IMR-90 (cell line): ENCODE results near the gene ACSS3. TPM values are rescaled to one million over a fixed set of nuclear protein-coding genes. Genes with fewer than 3 reads are reported as not detected.

Source experiments
- ATAC-seq: fragments of 200-7000 bp; cut with Tn5 transposase; 2 replicates; pipeline ENCODE4 v1.9.1; 2020; ENCODE audit warnings: low read depth, mild to moderate bottlenecking, moderate library complexity
- BruUV-seq: library from RNA; stranded (reverse); fragments of 400-500 nt; replicated peaks from 2 replicates; lab custom pipeline; 2021; lab: Mats Ljungman, UMichigan
- CTCF ChIA-PET: fragments of 300-600 bp; formaldehyde crosslinking; extraction: SDS; loops from one replicate; lab custom pipeline; 2021; ENCODE audit warnings: antibody characterized with exemption; lab: Yijun Ruan, JAX
- POLR2A ChIA-PET: fragments of 300-600 bp; sonication (Branson Sonifier 250); formaldehyde crosslinking; loops from one replicate; lab custom pipeline; 2022; ENCODE audit warnings: antibody characterized with exemption; ENCODE audit not compliant: unreplicated experiment; lab: Charles Lee
- DNase-seq: peaks from one replicate; pipeline ENCODE4 v3.0.0; 2013
- H2AFZ ChIP-seq: replicated peaks from 2 replicates; pipeline ENCODE3; 2013; ENCODE audit warnings: low read length, mild to moderate bottlenecking; ENCODE audit not compliant: poor library complexity
- H2AK5ac ChIP-seq: 2 replicates; pipeline ENCODE4 v1.6.1; 2013; ENCODE audit warnings: low read depth, low read length, inconsistent platforms
- H2AK9ac ChIP-seq: replicated peaks from 2 replicates; pipeline ENCODE3; 2013; ENCODE audit warnings: mild to moderate bottlenecking, low read depth, low read length, moderate library complexity; ENCODE audit not compliant: poor library complexity
- H2BK120ac ChIP-seq: 2 replicates; pipeline ENCODE4 v1.6.1; 2013; ENCODE audit warnings: low read depth, low read length, inconsistent platforms
- H2BK15ac ChIP-seq: 3 replicates; pipeline ENCODE4 v1.6.1; 2013; ENCODE audit warnings: low read depth, low read length, inconsistent platforms
- H2BK20ac ChIP-seq: 2 replicates; pipeline ENCODE4 v1.6.1; 2013; ENCODE audit warnings: low read depth, mild to moderate bottlenecking, inconsistent platforms, low read length, moderate library complexity
- H2BK5ac ChIP-seq: 2 replicates; pipeline ENCODE4 v1.6.1; 2013; ENCODE audit warnings: mild to moderate bottlenecking, low read depth, low read length, inconsistent platforms; ENCODE audit not compliant: poor library complexity, severe bottlenecking
- H3K14ac ChIP-seq: replicated peaks from 2 replicates; pipeline ENCODE4 v1.6.1; 2013; ENCODE audit warnings: low read depth, low read length, inconsistent platforms
- H3K18ac ChIP-seq: 2 replicates; pipeline ENCODE4 v1.6.1; 2013; ENCODE audit warnings: low read depth, low read length, control low read depth
- H3K23ac ChIP-seq: 2 replicates; pipeline ENCODE4 v1.6.1; 2013; ENCODE audit warnings: low read depth, low read length, inconsistent platforms
- H3K27ac ChIP-seq: 2 replicates; pipeline ENCODE4 v1.5.1; 2013; ENCODE audit warnings: mild to moderate bottlenecking, control low read depth, low read length; ENCODE audit not compliant: insufficient read depth
- H3K27me3 ChIP-seq: 2 replicates; pipeline ENCODE4 v1.6.1; 2013; ENCODE audit warnings: low read length; ENCODE audit not compliant: control insufficient read depth, insufficient read depth
- H3K36me3 ChIP-seq: 2 replicates; pipeline ENCODE4 v1.6.1; 2013; ENCODE audit warnings: low read length, mixed read lengths; ENCODE audit not compliant: control insufficient read depth, insufficient read depth
- H3K4ac ChIP-seq: 2 replicates; pipeline ENCODE4 v1.6.1; 2013; ENCODE audit warnings: low read depth, low read length, inconsistent platforms
- H3K4me1 ChIP-seq: 2 replicates; pipeline ENCODE4 v1.6.1; 2013; ENCODE audit warnings: low read length, mixed read lengths; ENCODE audit not compliant: control insufficient read depth, insufficient read depth
- H3K4me2 ChIP-seq: 2 replicates; pipeline ENCODE4 v1.6.1; 2013; ENCODE audit warnings: low read depth, mild to moderate bottlenecking, control low read depth, low read length, moderate library complexity
- H3K4me3 ChIP-seq: 2 replicates; pipeline ENCODE4 v1.5.1; 2013; ENCODE audit warnings: low read depth, mild to moderate bottlenecking, control low read depth, low read length, moderate library complexity; ENCODE audit not compliant: insufficient read depth
- H3K56ac ChIP-seq: 2 replicates; pipeline ENCODE4 v1.6.1; 2013; ENCODE audit warnings: low read length, inconsistent platforms; ENCODE audit not compliant: insufficient read depth; ENCODE audit errors: extremely low read depth
- H3K79me1 ChIP-seq, 2 experiments: 2 replicates each; pipeline ENCODE4 v1.6.1; 2013; ENCODE audit warnings: low read length in 2 of 2, inconsistent platforms in 1 of 2, low read depth in 1 of 2
- H3K9ac ChIP-seq: 2 replicates; pipeline ENCODE4 v1.6.1; 2013; ENCODE audit warnings: low read depth, low read length, control low read depth
- H3K9me1 ChIP-seq: 2 replicates; pipeline ENCODE4 v1.6.1; 2013; ENCODE audit warnings: low read length, inconsistent platforms; ENCODE audit not compliant: insufficient read depth
- H3K9me3 ChIP-seq: 2 replicates; pipeline ENCODE4 v1.6.1; 2013; ENCODE audit warnings: low read length; ENCODE audit not compliant: control insufficient read depth, insufficient read depth
- H4K20me1 ChIP-seq: 2 replicates; pipeline ENCODE4 v1.6.1; 2013; ENCODE audit warnings: low read length, inconsistent platforms; ENCODE audit not compliant: insufficient read depth
- H4K5ac ChIP-seq: 2 replicates; pipeline ENCODE4 v1.6.1; 2013; ENCODE audit warnings: mild to moderate bottlenecking, low read depth, low read length, control low read depth
- H4K8ac ChIP-seq, 2 experiments: 2 replicates each; pipeline ENCODE4 v1.6.1; 2013; ENCODE audit warnings: low read depth in 2 of 2, low read length in 2 of 2, control low read depth in 1 of 2, inconsistent platforms in 1 of 2
- H4K91ac ChIP-seq: 2 replicates; pipeline ENCODE4 v1.6.1; 2013; ENCODE audit warnings: low read depth, low read length, inconsistent platforms; ENCODE audit not compliant: insufficient read depth
- MAFK ChIP-seq: IDR thresholded peaks from 2 replicates; pipeline ENCODE4 v1.6.1; 2012; ENCODE audit warnings: low read depth, low read length, improper control_type of control experiment
- WGBS, 2 experiments: methylation state at CpG; one replicate each; pipeline versions ENCODE4 v1.1.5 to v1.1.7; 2013; ENCODE audit warnings: missing lambda C conversion rate in 2 of 2; ENCODE audit not compliant: insufficient read length in 1 of 2; ENCODE audit errors: extremely low coverage in 2 of 2; 5-methylcytosine and 5-hydroxymethylcytosine counted together
- dilution Hi-C: fragments of 300-500 bp; cut with HindIII; formaldehyde crosslinking; loops from one replicate; pipeline ENCODE4 v1.14.3; 2018; ENCODE audit warnings: low sequenced_read_pairs; ENCODE audit not compliant: unreplicated experiment
- in situ Hi-C: fragments of 300-500 bp; cut with MboI; formaldehyde crosslinking; loops from 3 replicates; pipeline ENCODE4 v1.14.3; 2019; ENCODE audit warnings: low sequenced_read_pairs, inconsistent platforms, mixed read lengths
- intact Hi-C: fragments of 100-400 bp; cut with micrococcal nuclease; formaldehyde crosslinking; loops from 2 replicates; pipeline ENCODE4 v1.10.0; 2022
- polyA plus RNA-seq, 3 experiments: library from polyadenylated mRNA; depleted of rRNA; stranded (reverse); fragments of >200 nt; gene quantifications; 2 replicates each; pipeline ENCODE4 v1.2.3, GENCODE V29; 2012; ENCODE audit warnings: low replicate concordance in 1 of 3
- total RNA-seq: library from RNA; depleted of rRNA; stranded (reverse); fragments of >200 nt; gene quantifications from 2 replicates; pipeline ENCODE4 v1.2.3, GENCODE V29; 2012

ACSS3 gene
- total and polyA plus RNA-seq, 2 of the 4 experiments (the other 2 are of a cell fraction), result 0.84 to 2.0 TPM

- CTCF ChIA-PET, result no interaction called here
- in situ Hi-C loops, result no loop called here
- DNase-seq, result no peak
Measured at GRCh38 chr12:81146228-81147225, 68.6 kb downstream of the ACSS3 start.

More at GRCh38 chr12:81146228-81147225, 68.6 kb downstream of the ACSS3 start:
- no peaks in the 10 kb centered on the region for H3K79me1 ChIP-seq
- H2AK9ac ChIP-seq, result no peak overlapping the region
- H2BK5ac ChIP-seq, result no peak overlapping the region
- no peaks in the 10 kb centered on the region for H3K4me1 ChIP-seq
- BruUV-seq, result no TSS peak
- dilution Hi-C loops, result no loop called here
- H3K9me1 ChIP-seq, result no peaks in the 10 kb centered on the region
- H4K8ac ChIP-seq, result no peak overlapping the region
- H3K4me3 ChIP-seq, result no peak overlapping the region
- H3K4ac ChIP-seq, result no peak overlapping the region
- H3K56ac ChIP-seq, result no peak overlapping the region
- intact Hi-C loops, result no loop called here
- no peak overlapping the region for H3K23ac ChIP-seq
- POLR2A ChIA-PET, result no interaction called here
- H4K91ac ChIP-seq, result no peak overlapping the region
- H3K36me3 ChIP-seq, result no peaks in the 10 kb centered on the region
- no CpG with 5 or more reads among the region's 3 CpGs for WGBS, 2 experiments
- H3K4me2 ChIP-seq, result no peak overlapping the region
- no peak overlapping the region for H2BK20ac ChIP-seq
- H3K9me3 ChIP-seq, result no peaks in the 10 kb centered on the region
- no peaks in the 10 kb centered on the region for H3K27me3 ChIP-seq
- no peak overlapping the region for H2BK120ac ChIP-seq
- H3K14ac ChIP-seq, result no peak overlapping the region
- H4K20me1 ChIP-seq, result no peaks in the 10 kb centered on the region
- H4K5ac ChIP-seq, result no peak overlapping the region
- H2AK5ac ChIP-seq, result no peak overlapping the region
- TF ChIP-seq MAFK, result no peak
- no peak for ATAC-seq
- H2BK15ac ChIP-seq, result no peak overlapping the region
- H2AFZ ChIP-seq, result no peak overlapping the region
- no peak overlapping the region for H3K27ac ChIP-seq
- no peak overlapping the region for H3K18ac ChIP-seq
- no peak overlapping the region for H3K9ac ChIP-seq
